Immature natural killer cell (primary cell): ENCODE results near the gene LINGO4. TPM values are rescaled to one million over a fixed set of nuclear protein-coding genes. Genes with fewer than 3 reads are reported as not detected.
A peak's percentile ranks its signal among the peaks of the same experiment; 100 is the strongest.
"Not testable (repeated sequence)": the region's sequence is repeated elsewhere in the genome, so short reads cannot be mapped to it uniquely, and the experiment has no call there.

Source experiments
- DNase-seq, 3 donors: peaks; one replicate each; pipeline ENCODE4 v3.0.0; 2022; ENCODE audit warnings: mixed read lengths in 1 of 3
- H3K27ac Mint-ChIP-seq, 6 donors: one replicate each; pipeline ENCODE4 v1.8.0; 2020; ENCODE audit warnings: mixed read lengths in 6 of 6, mild to moderate bottlenecking in 5 of 6, inconsistent platforms in 4 of 6, moderate library complexity in 3 of 6
- H3K27me3 Mint-ChIP-seq, 3 donors: one replicate each; pipeline ENCODE4 v1.8.0; 2020 to 2021; ENCODE audit warnings: low read depth in 3 of 3, mild to moderate bottlenecking in 3 of 3, mixed read lengths in 3 of 3, moderate library complexity in 3 of 3, inconsistent platforms in 1 of 3
- H3K36me3 Mint-ChIP-seq, 3 donors: one replicate each; pipeline ENCODE4 v1.8.0; 2020; ENCODE audit warnings: mixed read lengths in 3 of 3, inconsistent platforms in 2 of 3, mild to moderate bottlenecking in 2 of 3
- H3K4me1 Mint-ChIP-seq, 2 donors: one replicate each; pipeline ENCODE4 v1.8.0; 2020; ENCODE audit warnings: inconsistent platforms in 2 of 2, mild to moderate bottlenecking in 2 of 2, mixed read lengths in 2 of 2, moderate library complexity in 1 of 2
- H3K4me3 Mint-ChIP-seq, 5 donors: one replicate each; pipeline ENCODE4 v1.8.0; 2020; ENCODE audit warnings: mild to moderate bottlenecking in 5 of 5, mixed read lengths in 5 of 5, inconsistent platforms in 3 of 5, moderate library complexity in 3 of 5
- H3K9me3 Mint-ChIP-seq, 6 donors: one replicate each; pipeline ENCODE4 v1.8.0; 2020; ENCODE audit warnings: mild to moderate bottlenecking in 6 of 6, mixed read lengths in 6 of 6, inconsistent platforms in 4 of 6, moderate library complexity in 3 of 6
- polyA plus RNA-seq, 3 donors: library from polyadenylated mRNA; unstranded; fragments of 300-500 nt; fragmentation: Illumina TruSeq; gene quantifications; one replicate each; pipeline ENCODE4 v1.2.3, GENCODE V29; 2021

The LINGO4 gene
- polyA plus RNA-seq, 3 donors from 2014 or later, result 1.3 TPM; not detected in 2

- DNase-seq, result no peak
- Mint-ChIP-seq H3K27me3 (peaks cover 0 to 3% (median 0%) of the 10 kb centered on the region in 3 donors), H3K4me1 (no peaks in the 10 kb centered on the region), H3K9me3 (no peaks in the 10 kb centered on the region), H3K4me3 (no peak overlapping the region), H3K27ac (no peak overlapping the region), H3K36me3 (peaks cover 30 to 49% (median 32%) of the 10 kb centered on the region in 3 donors)
These were observed 25.4 kb downstream of the LINGO4 start for GRCh38 chr1:151779852-151780251.

- DNase-seq, result no peak
- Mint-ChIP-seq H3K9me3 (no peaks in the 10 kb centered on the region), H3K4me1 (no peaks in the 10 kb centered on the region), H3K27ac (no peak overlapping the region), H3K27me3 (peaks cover 0 to 5% (median 0%) of the 10 kb centered on the region in 3 donors), H3K36me3 (peaks cover 40 to 59% (median 40%) of the 10 kb centered on the region in 3 donors), H3K4me3 (no peak overlapping the region)
These were observed 27.9 kb downstream of the LINGO4 start for GRCh38 chr1:151777317-151777716.

- H3K27me3 Mint-ChIP-seq, result peaks cover 0 to 5% (median 0%) of the 10 kb centered on the region in 3 donors
- H3K36me3 Mint-ChIP-seq, result peaks cover 40 to 55% (median 40%) of the 10 kb centered on the region in 3 donors
These were observed 28.6 kb downstream of the LINGO4 start for GRCh38 chr1:151776665-151777062.

GRCh38 chr1:151775894-151776664, 29.1 kb downstream of the LINGO4 start:
- Mint-ChIP-seq H3K27ac (no peak overlapping the region), H3K27me3 (peaks cover 0 to 2% (median 0%) of the 10 kb centered on the region in 3 donors), H3K36me3 (peaks cover 36 to 50% (median 36%) of the 10 kb centered on the region in 3 donors), H3K4me1 (no peaks in the 10 kb centered on the region), H3K4me3 (no peak overlapping the region), H3K9me3 (no peaks in the 10 kb centered on the region)
- no peak for DNase-seq

More at GRCh38 chr1:151776665-151777062, 28.6 kb downstream of the LINGO4 start:
- Mint-ChIP-seq H3K4me1 (no peaks in the 10 kb centered on the region), H3K9me3 (no peaks in the 10 kb centered on the region), H3K4me3 (no peak overlapping the region), H3K27ac (no peak overlapping the region)
- DNase-seq, result no peak

GRCh38 chr1:151774256-151774922, 30.8 kb downstream of the LINGO4 start:
- Mint-ChIP-seq H3K4me3 (no peak overlapping the region), H3K4me1 (no peaks in the 10 kb centered on the region), H3K9me3 (no peaks in the 10 kb centered on the region), H3K27ac (no peak overlapping the region), H3K27me3 (peaks cover 0 to 2% (median 0%) of the 10 kb centered on the region in 3 donors), H3K36me3 (peaks cover 29 to 41% (median 36%) of the 10 kb centered on the region in 3 donors)
- no peak for DNase-seq

- H3K27ac Mint-ChIP-seq, result no peak overlapping the region
These were observed 31.5 kb downstream of the LINGO4 start for GRCh38 chr1:151773702-151774101.

GRCh38 chr1:151769270-151769669, 35.9 kb downstream of the LINGO4 start:
- H3K27ac Mint-ChIP-seq, H3K27me3 Mint-ChIP-seq, H3K4me3 Mint-ChIP-seq, DNase-seq, H3K9me3 Mint-ChIP-seq, H3K4me1 Mint-ChIP-seq, H3K36me3 Mint-ChIP-seq: not testable (repeated sequence)

More at GRCh38 chr1:151773702-151774101, 31.5 kb downstream of the LINGO4 start:
- no peak overlapping the region for H3K4me3 Mint-ChIP-seq
- no peak for DNase-seq
- peaks cover 0 to 2% (median 0%) of the 10 kb centered on the region in 3 donors for H3K27me3 Mint-ChIP-seq
- H3K9me3 Mint-ChIP-seq, result no peaks in the 10 kb centered on the region
- H3K4me1 Mint-ChIP-seq, result no peaks in the 10 kb centered on the region
- H3K36me3 Mint-ChIP-seq, result peaks cover 29 to 34% (median 30%) of the 10 kb centered on the region in 3 donors

- H3K27me3 Mint-ChIP-seq, H3K27ac Mint-ChIP-seq, H3K36me3 Mint-ChIP-seq: not testable (repeated sequence)
These were observed 36.7 kb downstream of the LINGO4 start for GRCh38 chr1:151768351-151769066.

GRCh38 chr1:151763990-151764389, 41.2 kb downstream of the LINGO4 start:
- no peak for DNase-seq
- peaks cover 22 to 38% of the 10 kb centered on the region in 2 donors for H3K4me1 Mint-ChIP-seq
- peak overlapping the region; percentile 91 to 97 (median 94) for H3K4me3 Mint-ChIP-seq
- peak overlapping the region; percentile 84 to 98 (median 98) for H3K27ac Mint-ChIP-seq
- peaks cover 0 to 6% (median 0%) of the 10 kb centered on the region in 3 donors for H3K27me3 Mint-ChIP-seq
- H3K9me3 Mint-ChIP-seq, result no peaks in the 10 kb centered on the region
- peaks cover 12 to 17% (median 16%) of the 10 kb centered on the region in 3 donors for H3K36me3 Mint-ChIP-seq

More at GRCh38 chr1:151768351-151769066, 36.7 kb downstream of the LINGO4 start:
- H3K9me3 Mint-ChIP-seq, DNase-seq, H3K4me3 Mint-ChIP-seq: not testable (repeated sequence)
- peaks cover 9 to 12% of the 10 kb centered on the region in 2 donors for H3K4me1 Mint-ChIP-seq

GRCh38 chr1:151762941-151763921, 42.0 kb downstream of the LINGO4 start, which contains the start of gene MRPL9:
MRPL9 (minus strand) TSS chr1:151763496; CDS start chr1:151763479, 17 bp downstream.
- no peaks in the 10 kb centered on the region for H3K9me3 Mint-ChIP-seq
- H3K27me3 Mint-ChIP-seq, result peaks cover 0 to 6% (median 0%) of the 10 kb centered on the region in 3 donors
- DNase-seq, result peak; percentile 78 to 80 (median 78)
- H3K4me3 Mint-ChIP-seq, result peak within 1 kb of the TSS; percentile 91 to 97 (median 94)
- H3K4me1 Mint-ChIP-seq, result peaks cover 22 to 38% of the 10 kb centered on the region in 2 donors
- H3K36me3 Mint-ChIP-seq, result peaks cover 12 to 17% (median 16%) of the 10 kb centered on the region in 3 donors
- peak within 1 kb of the TSS; percentile 84 to 98 (median 98) for H3K27ac Mint-ChIP-seq

- Mint-ChIP-seq H3K36me3 (peaks cover 12 to 22% (median 16%) of the 10 kb centered on the region in 3 donors), H3K27me3 (peaks cover 0 to 6% (median 0%) of the 10 kb centered on the region in 3 donors), H3K27ac (peak overlapping the region in 4 of 6 donors; percentile 57 to 75 (median 68)), H3K9me3 (no peaks in the 10 kb centered on the region), H3K4me3 (peak overlapping the region; percentile 10 to 47 (median 38)), H3K4me1 (peaks cover 39 to 53% of the 10 kb centered on the region in 2 donors)
- DNase-seq, result no peak
These were observed 44.4 kb downstream of the LINGO4 start for GRCh38 chr1:151760597-151761385.

GRCh38 chr1:151759241-151759640, 46.0 kb downstream of the LINGO4 start:
- Mint-ChIP-seq H3K9me3 (no peaks in the 10 kb centered on the region), H3K27ac (no peak overlapping the region), H3K4me1 (peaks cover 43 to 57% of the 10 kb centered on the region in 2 donors), H3K36me3 (peaks cover 12 to 22% (median 20%) of the 10 kb centered on the region in 3 donors), H3K27me3 (peaks cover 0 to 6% (median 0%) of the 10 kb centered on the region in 3 donors), H3K4me3 (no peak overlapping the region)
- DNase-seq, result no peak
